ENCODE data around the gene MRGPRG. TPM values are rescaled to one million over a fixed set of nuclear protein-coding genes. Genes with fewer than 3 reads are reported as not detected.

MRGPRG gene
- total and polyA plus RNA-seq, 4 donors = not detected

- no peak overlapping the region for H3K27ac ChIP-seq (ENCODE audit: low read depth in 1 of 2, low read length in 2 of 2)
- 79% methylated on average over 17 of the region's 17 CpGs for WGBS
- no peaks in the 10 kb centered on the region for H3K27me3 ChIP-seq (ENCODE audit: control insufficient read depth in 4 of 4, insufficient read depth in 4 of 4, low read length in 3 of 4)
- H3K9ac ChIP-seq (ENCODE audit: low read depth in 1 of 2, low read length in 2 of 2) = no peak overlapping the region
- H3K36me3 ChIP-seq (ENCODE audit: control insufficient read depth in 4 of 4, insufficient read depth in 3 of 4, low read depth in 1 of 4, low read length in 3 of 4) = no peaks in the 10 kb centered on the region
- H3K4me1 ChIP-seq (ENCODE audit: control insufficient read depth in 4 of 4, insufficient read depth in 4 of 4, low read length in 3 of 4) = no peaks in the 10 kb centered on the region
- no peak for DNase-seq (ENCODE audit: low spot score)
- H3K9me3 ChIP-seq (ENCODE audit: control insufficient read depth in 4 of 4, low read length in 3 of 4) = peaks cover 0 to 2% (median 0%) of the 10 kb centered on the region in 4 donors
- TF ChIP-seq, protein P1, sequence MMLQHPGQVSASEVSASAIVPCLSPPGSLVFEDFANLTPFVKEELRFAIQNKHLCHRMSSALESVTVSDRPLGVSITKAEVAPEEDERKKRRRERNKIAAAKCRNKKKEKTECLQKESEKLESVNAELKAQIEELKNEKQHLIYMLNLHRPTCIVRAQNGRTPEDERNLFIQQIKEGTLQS (IDR thresholded peaks at IDR 0.05) = no peak
- TF ChIP-seq GABPA (IDR thresholded peaks at IDR 0.05 in 1 of 2, conservative IDR thresholded peaks at IDR 0.05 in 1 of 2) (no peak), SP1 (IDR thresholded peaks at IDR 0.05) (no peak), HNF4A (conservative IDR thresholded peaks at IDR 0.05) (no peak), ZBTB33 (IDR thresholded peaks at IDR 0.05) (no peak)
- H3K4me3 ChIP-seq (ENCODE audit: low read depth in 1 of 3, low read length in 3 of 3) = no peak overlapping the region
Measured at GRCh38 chr11:3188496-3189195, 30.0 kb downstream of the MRGPRG start.

DNA sequence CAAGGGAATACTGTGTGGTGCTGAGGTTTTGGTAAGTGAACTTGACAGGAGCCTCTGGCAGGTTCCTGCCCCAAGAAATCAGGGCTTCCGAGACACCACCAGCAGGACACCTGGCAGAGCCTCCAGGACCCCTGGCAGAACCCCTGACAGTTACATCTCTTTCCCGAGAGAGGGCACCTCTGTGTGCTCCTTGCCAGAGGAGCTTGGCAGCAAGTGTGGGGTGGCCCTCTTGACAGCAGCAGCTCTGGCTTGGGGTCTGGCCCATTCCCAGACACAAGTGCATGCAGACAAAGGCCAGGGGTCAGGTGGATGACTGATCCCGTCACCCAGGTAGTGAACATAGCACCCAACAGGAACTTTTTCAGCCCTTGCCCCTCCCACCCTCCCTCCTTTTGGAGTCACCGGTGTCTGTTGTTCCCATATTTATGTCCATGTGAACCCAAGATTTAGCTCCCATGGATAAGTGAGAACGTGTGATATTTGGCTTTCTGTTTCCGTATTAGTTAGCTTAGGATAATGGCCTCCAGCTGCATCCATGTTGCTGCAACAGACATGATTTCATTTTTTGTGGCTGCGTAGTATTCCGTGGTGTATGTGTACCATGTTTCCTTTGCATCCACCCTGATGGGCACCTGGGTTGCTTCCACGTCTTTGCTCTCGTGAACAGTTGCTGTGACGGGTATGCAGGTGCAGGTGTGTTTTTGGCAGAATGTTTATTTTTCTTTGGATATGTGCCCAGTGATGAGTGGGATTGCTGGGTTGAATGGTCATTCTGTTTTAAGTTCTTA lies 32.3 kb downstream of the MRGPRG start:
- no peak for DNase-seq (ENCODE audit: low spot score)
- Histone ChIP-seq H3K4me1 (ENCODE audit: control insufficient read depth in 4 of 4, insufficient read depth in 4 of 4, low read length in 3 of 4) (no peaks in the 10 kb centered on the region), H3K36me3 (ENCODE audit: control insufficient read depth in 4 of 4, insufficient read depth in 3 of 4, low read depth in 1 of 4, low read length in 3 of 4) (no peaks in the 10 kb centered on the region), H3K9me3 (ENCODE audit: control insufficient read depth in 4 of 4, low read length in 3 of 4) (peaks cover 0 to 2% (median 0%) of the 10 kb centered on the region in 4 donors), H3K27ac (ENCODE audit: low read depth in 1 of 2, low read length in 2 of 2) (no peak overlapping the region), H3K9ac (ENCODE audit: low read depth in 1 of 2, low read length in 2 of 2) (no peak overlapping the region), H3K27me3 (ENCODE audit: control insufficient read depth in 4 of 4, insufficient read depth in 4 of 4, low read length in 3 of 4) (no peaks in the 10 kb centered on the region), H3K4me3 (ENCODE audit: low read depth in 1 of 3, low read length in 3 of 3) (no peak overlapping the region)
- WGBS = 85% methylated on average over 11 of the region's 11 CpGs
- no peak for TF ChIP-seq RAD21 (IDR thresholded peaks at IDR 0.05)
- no peak for TF ChIP-seq HNF4G (IDR thresholded peaks at IDR 0.05)
- TF ChIP-seq CTCF (IDR thresholded peaks at IDR 0.05; ENCODE audit: low read depth, low read length, missing input control) = no peak
- TF ChIP-seq HNF4A (conservative IDR thresholded peaks at IDR 0.05) = no peak
- no peak for TF ChIP-seq EGR1 (IDR thresholded peaks at IDR 0.05; ENCODE audit: low read depth in 2 of 2)
- TF ChIP-seq GABPA (IDR thresholded peaks at IDR 0.05 in 1 of 2, conservative IDR thresholded peaks at IDR 0.05 in 1 of 2) = no peak
- no peak for TF ChIP-seq ZBTB33 (IDR thresholded peaks at IDR 0.05)
- no peak for TF ChIP-seq YY1 (IDR thresholded peaks at IDR 0.05)
